Activated CD4-positive, CD25-positive, alpha-beta regulatory T cell treated with anti-CD3 and anti-CD28 coated beads, Interleukin-2, amount 50 U/mL, for 16 hours (primary cell): ENCODE data around the gene CIDEB.

Source experiments
- DNase-seq: peaks from one replicate; pipeline ENCODE4 v3.0.0-alpha.2; 2020; ENCODE audit warnings: low read depth, low spot score

Gene CIDEB

GRCh38 chr14:24291446-24292117 is 16.2 kb downstream of the CIDEB start:
- DNase-seq = no peak

GRCh38 chr14:24290746-24291145 is 17.0 kb downstream of the CIDEB start:
- DNase-seq = no peak

GRCh38 chr14:24289649-24290280 is 18.0 kb downstream of the CIDEB start:
- DNase-seq = no peak

- DNase-seq = no peak
These were observed 20.8 kb downstream of the CIDEB start for GRCh38 chr14:24286996-24287395.

GRCh38 chr14:24285351-24285750 is 22.4 kb downstream of the CIDEB start:
- DNase-seq = no peak

GRCh38 chr14:24284501-24285035 is 23.2 kb downstream of the CIDEB start:
- no peak for DNase-seq

- DNase-seq = no peak
These were observed 23.8 kb downstream of the CIDEB start for GRCh38 chr14:24283796-24284460.

- DNase-seq = no peak
These were observed 25.0 kb downstream of the CIDEB start for GRCh38 chr14:24282736-24283135.

- no peak for DNase-seq
These were observed 26.1 kb downstream of the CIDEB start for GRCh38 chr14:24281636-24282035.

GRCh38 chr14:24280797-24281460 is 26.8 kb downstream of the CIDEB start:
- DNase-seq = no peak

- no peak for DNase-seq
These were observed 28.2 kb downstream of the CIDEB start for GRCh38 chr14:24279301-24280186.

- no peak for DNase-seq
These were observed 29.4 kb downstream of the CIDEB start for GRCh38 chr14:24278424-24278823.

- DNase-seq = no peak
These were observed 30.0 kb downstream of the CIDEB start for GRCh38 chr14:24277606-24278321.

- no peak for DNase-seq
These were observed 30.7 kb downstream of the CIDEB start for GRCh38 chr14:24277071-24277470.

GRCh38 chr14:24274101-24274543 is 33.7 kb downstream of the CIDEB start:
- no peak for DNase-seq

- DNase-seq = no peak
These were observed 34.3 kb downstream of the CIDEB start for GRCh38 chr14:24273422-24273998.

- no peak for DNase-seq
These were observed 35.3 kb downstream of the CIDEB start for GRCh38 chr14:24272467-24272866.

- no peak for DNase-seq
These were observed 35.9 kb downstream of the CIDEB start for GRCh38 chr14:24271834-24272263.

- peak; percentile 84 for DNase-seq
These were observed 36.5 kb downstream of the CIDEB start, which contains the start of gene RABGGTA for GRCh38 chr14:24271134-24271833. Gene RABGGTA (minus strand): TSS chr14:24271597. CDS start chr14:24271115, 482 bp downstream.
